Uterus (tissue), 2 donors: ENCODE measurements around the gene RBM27.

Experiments used
- CTCF ChIP-seq, 4 experiments: fragments of 200-600 bp in 2 of 4; fragments of 450-650 bp in 2 of 4; sonication (generic) in 2 of 4; IDR thresholded peaks; one replicate each; pipeline ENCODE4 v1.5.1; 2016 to 2019; ENCODE audit warnings: antibody characterized with exemption in 4 of 4, mild to moderate bottlenecking in 2 of 4, moderate library complexity in 1 of 4
- POLR2A ChIP-seq, 2 donors: fragments of 450-650 bp; IDR thresholded peaks; one replicate each; pipeline ENCODE4 v1.6.1; 2016; ENCODE audit warnings: antibody characterized with exemption in 2 of 2, mild to moderate bottlenecking in 1 of 2, moderate library complexity in 1 of 2

GRCh38 chr5:146192571-146193043 lies 10.8 kb upstream of the RBM27 start:
- TF ChIP-seq CTCF (IDR thresholded peaks at IDR 0.05) = no peak
- TF ChIP-seq POLR2A (IDR thresholded peaks at IDR 0.05) = no peak
